ENCODE results near the gene MAP1LC3A. TPM values are rescaled to one million over a fixed set of nuclear protein-coding genes. Genes with fewer than 3 reads are reported as not detected.

Gene MAP1LC3A
- total RNA-seq, 1 donor from 2014 or later, result 67.2 TPM

DNA sequence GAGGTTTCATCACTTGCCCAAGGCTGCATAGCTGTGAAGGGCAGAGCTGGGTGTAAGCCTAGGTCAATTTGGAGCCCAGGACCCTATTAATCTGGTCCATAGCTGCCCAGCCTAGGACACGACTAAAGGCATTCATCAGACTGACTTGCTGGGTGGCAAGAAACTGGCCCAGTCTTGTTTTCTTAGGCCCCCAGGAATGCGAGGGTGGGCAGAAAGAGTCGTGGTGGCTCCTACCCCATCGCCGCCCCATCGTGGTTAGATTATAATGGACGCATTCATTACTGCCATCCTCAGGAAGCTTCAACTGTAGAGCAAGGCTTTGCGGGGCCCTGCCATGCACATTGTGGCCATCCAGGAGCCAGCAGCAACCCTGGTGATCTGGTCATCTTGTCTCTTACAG, 26.2 kb upstream of the MAP1LC3A start:
- no peaks in the 10 kb centered on the region for H3K27me3 Mint-ChIP-seq (ENCODE audit: unreplicated experiment)
- H3K27ac Mint-ChIP-seq (ENCODE audit: unreplicated experiment), result no peak overlapping the region
- TF ChIP-seq, protein P1, sequence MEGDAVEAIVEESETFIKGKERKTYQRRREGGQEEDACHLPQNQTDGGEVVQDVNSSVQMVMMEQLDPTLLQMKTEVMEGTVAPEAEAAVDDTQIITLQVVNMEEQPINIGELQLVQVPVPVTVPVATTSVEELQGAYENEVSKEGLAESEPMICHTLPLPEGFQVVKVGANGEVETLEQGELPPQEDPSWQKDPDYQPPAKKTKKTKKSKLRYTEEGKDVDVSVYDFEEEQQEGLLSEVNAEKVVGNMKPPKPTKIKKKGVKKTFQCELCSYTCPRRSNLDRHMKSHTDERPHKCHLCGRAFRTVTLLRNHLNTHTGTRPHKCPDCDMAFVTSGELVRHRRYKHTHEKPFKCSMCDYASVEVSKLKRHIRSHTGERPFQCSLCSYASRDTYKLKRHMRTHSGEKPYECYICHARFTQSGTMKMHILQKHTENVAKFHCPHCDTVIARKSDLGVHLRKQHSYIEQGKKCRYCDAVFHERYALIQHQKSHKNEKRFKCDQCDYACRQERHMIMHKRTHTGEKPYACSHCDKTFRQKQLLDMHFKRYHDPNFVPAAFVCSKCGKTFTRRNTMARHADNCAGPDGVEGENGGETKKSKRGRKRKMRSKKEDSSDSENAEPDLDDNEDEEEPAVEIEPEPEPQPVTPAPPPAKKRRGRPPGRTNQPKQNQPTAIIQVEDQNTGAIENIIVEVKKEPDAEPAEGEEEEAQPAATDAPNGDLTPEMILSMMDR (IDR thresholded peaks at IDR 0.05), result no peak

DNA sequence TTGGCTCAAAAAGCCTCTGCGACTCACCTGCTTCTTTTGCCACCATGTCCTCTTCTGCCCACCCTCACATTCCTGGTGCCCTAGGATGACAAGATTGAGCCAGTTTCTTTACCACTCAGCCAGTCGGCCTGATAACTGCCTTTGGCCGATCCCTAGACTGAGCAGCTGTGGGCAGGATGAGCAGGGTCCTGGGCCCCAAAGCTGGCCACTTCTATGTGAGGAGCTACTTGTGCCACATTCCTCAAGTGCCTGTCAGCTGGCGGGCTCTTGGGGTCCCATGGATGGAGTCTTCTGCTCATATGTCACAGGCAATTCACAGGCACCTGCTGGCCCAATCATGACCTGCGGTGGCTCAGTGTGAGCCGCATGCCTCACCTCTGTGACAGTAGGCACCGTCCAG, 25.8 kb upstream of the MAP1LC3A start:
- no peak for DNase-seq (ENCODE audit: extremely low spot score, unreplicated experiment)
- no peaks in the 10 kb centered on the region for H3K27me3 Mint-ChIP-seq (ENCODE audit: unreplicated experiment)
- no peak overlapping the region for H3K27ac Mint-ChIP-seq (ENCODE audit: unreplicated experiment)
- TF ChIP-seq, protein P1 (IDR thresholded peaks at IDR 0.05), result no peak
- no peaks in the 10 kb centered on the region for H3K9me3 Mint-ChIP-seq (ENCODE audit: unreplicated experiment)
- H3K36me3 Mint-ChIP-seq (ENCODE audit: unreplicated experiment), result peaks cover 42% of the 10 kb centered on the region
- H3K4me3 Mint-ChIP-seq (ENCODE audit: unreplicated experiment), result no peak overlapping the region
- H3K4me1 Mint-ChIP-seq (ENCODE audit: unreplicated experiment), result no peaks in the 10 kb centered on the region

More for the DNA sequence above, 26.2 kb upstream of the MAP1LC3A start:
- no peak for DNase-seq (ENCODE audit: extremely low spot score, unreplicated experiment)
- no peaks in the 10 kb centered on the region for H3K9me3 Mint-ChIP-seq (ENCODE audit: unreplicated experiment)
- no peak overlapping the region for H3K4me3 Mint-ChIP-seq (ENCODE audit: unreplicated experiment)
- peaks cover 40% of the 10 kb centered on the region for H3K36me3 Mint-ChIP-seq (ENCODE audit: unreplicated experiment)
- H3K4me1 Mint-ChIP-seq (ENCODE audit: unreplicated experiment), result no peaks in the 10 kb centered on the region

DNA sequence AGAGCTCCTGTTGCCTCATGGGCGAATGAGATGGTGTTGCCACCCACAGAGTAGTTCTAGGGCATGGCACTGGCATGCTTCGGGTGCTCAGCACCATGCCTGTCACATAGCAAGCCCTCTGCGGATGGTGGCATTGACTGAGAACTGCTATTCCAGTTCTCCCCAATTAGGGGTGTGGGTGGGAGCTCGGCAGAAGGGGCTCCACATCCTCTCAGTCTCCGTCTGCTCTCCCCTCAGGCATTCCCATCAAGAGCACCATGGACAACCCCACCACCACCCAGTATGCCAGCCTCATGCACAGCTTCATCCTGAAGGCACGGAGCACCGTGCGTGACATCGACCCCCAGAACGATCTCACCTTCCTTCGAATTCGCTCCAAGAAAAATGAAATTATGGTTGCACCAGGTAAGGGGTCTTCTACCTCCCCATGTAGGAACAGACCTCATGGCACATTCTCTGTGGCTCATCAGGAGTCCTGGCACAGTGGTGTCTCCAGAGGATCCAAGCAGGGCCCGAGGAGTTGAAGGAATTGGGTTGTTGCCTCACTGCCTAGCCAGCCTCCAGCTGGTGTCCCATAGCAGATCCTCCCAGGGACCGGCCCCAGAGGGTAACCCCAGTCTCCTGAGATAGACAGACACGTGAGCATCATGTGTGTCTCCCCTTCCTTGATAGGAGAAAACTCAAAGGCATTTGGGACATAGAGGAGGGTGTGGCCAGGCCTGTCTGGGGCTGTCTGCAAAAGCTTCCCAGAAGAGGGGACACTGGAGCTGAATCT, 23.9 kb upstream of the MAP1LC3A start:
- no peaks in the 10 kb centered on the region for H3K4me1 Mint-ChIP-seq (ENCODE audit: unreplicated experiment)
- TF ChIP-seq, protein P1 (IDR thresholded peaks at IDR 0.05), result no peak
- no peak for DNase-seq (ENCODE audit: extremely low spot score, unreplicated experiment)
- H3K4me3 Mint-ChIP-seq (ENCODE audit: unreplicated experiment), result no peak overlapping the region
- no peak overlapping the region for H3K27ac Mint-ChIP-seq (ENCODE audit: unreplicated experiment)
- H3K9me3 Mint-ChIP-seq (ENCODE audit: unreplicated experiment), result no peaks in the 10 kb centered on the region
- no peaks in the 10 kb centered on the region for H3K27me3 Mint-ChIP-seq (ENCODE audit: unreplicated experiment)
- peaks cover 36% of the 10 kb centered on the region for H3K36me3 Mint-ChIP-seq (ENCODE audit: unreplicated experiment)

DNA sequence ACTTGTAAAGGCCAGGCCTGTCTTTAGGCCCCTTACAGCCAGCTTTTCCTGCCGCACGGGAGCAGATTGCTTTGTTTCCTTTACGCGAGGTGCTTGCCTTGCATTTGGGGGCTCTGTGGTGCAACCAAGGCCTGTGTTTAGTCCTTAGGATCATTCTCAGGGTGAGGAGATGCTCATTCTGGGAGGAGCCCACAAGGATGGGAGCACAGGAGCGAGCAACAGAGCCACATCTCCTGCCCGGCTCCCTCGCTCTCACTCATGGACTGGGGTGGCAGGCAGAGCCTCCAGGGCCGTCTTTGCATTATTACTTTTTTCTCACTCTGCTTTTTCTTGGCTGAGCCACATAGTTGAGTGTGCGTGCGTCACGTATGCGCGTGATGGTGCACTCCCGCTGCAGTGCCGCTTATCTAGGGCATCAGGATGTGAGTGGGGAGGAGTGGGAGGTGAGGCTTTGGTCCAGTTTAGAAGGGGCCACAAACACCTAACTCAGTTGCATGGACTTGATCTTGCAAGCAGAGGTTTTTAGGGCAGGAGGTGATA, 23.1 kb upstream of the MAP1LC3A start:
- H3K4me1 Mint-ChIP-seq (ENCODE audit: unreplicated experiment), result no peaks in the 10 kb centered on the region
- H3K4me3 Mint-ChIP-seq (ENCODE audit: unreplicated experiment), result no peak overlapping the region
- no peaks in the 10 kb centered on the region for H3K27me3 Mint-ChIP-seq (ENCODE audit: unreplicated experiment)
- H3K36me3 Mint-ChIP-seq (ENCODE audit: unreplicated experiment), result peaks cover 39% of the 10 kb centered on the region
- no peaks in the 10 kb centered on the region for H3K9me3 Mint-ChIP-seq (ENCODE audit: unreplicated experiment)
- TF ChIP-seq, protein P1 (IDR thresholded peaks at IDR 0.05), result no peak
- no peak overlapping the region for H3K27ac Mint-ChIP-seq (ENCODE audit: unreplicated experiment)
- no peak for DNase-seq (ENCODE audit: extremely low spot score, unreplicated experiment)

DNA sequence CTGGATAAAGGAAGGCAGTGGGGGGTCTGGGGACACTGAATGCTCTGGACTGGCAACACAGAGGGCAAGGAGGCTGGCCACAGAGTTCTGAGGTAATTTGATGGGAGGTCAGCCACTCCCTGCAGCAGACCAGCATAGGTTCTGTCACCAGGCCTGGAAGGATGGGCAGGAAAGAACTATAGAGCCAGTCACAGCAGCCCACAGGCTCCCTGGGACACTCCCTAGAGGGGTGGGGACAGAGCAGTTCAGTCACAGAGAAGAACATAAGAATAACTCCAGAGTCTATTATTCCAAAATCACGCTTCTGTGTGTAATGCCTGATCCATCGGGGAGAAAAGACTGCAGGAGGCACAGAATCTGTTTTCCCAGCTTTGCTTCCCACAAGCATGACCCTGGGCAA, 22.7 kb upstream of the MAP1LC3A start:
- TF ChIP-seq, protein P1 (IDR thresholded peaks at IDR 0.05), result no peak
- no peaks in the 10 kb centered on the region for H3K9me3 Mint-ChIP-seq (ENCODE audit: unreplicated experiment)
- no peak overlapping the region for H3K27ac Mint-ChIP-seq (ENCODE audit: unreplicated experiment)
- peaks cover 44% of the 10 kb centered on the region for H3K36me3 Mint-ChIP-seq (ENCODE audit: unreplicated experiment)
- no peak overlapping the region for H3K4me3 Mint-ChIP-seq (ENCODE audit: unreplicated experiment)
- H3K4me1 Mint-ChIP-seq (ENCODE audit: unreplicated experiment), result no peaks in the 10 kb centered on the region
- no peaks in the 10 kb centered on the region for H3K27me3 Mint-ChIP-seq (ENCODE audit: unreplicated experiment)
- DNase-seq (ENCODE audit: extremely low spot score, unreplicated experiment), result no peak
